Left ventricle myocardium superior (tissue), 1 donor: ENCODE data around the gene PMPCA. TPM values are rescaled to one million over a fixed set of nuclear protein-coding genes. Genes with fewer than 3 reads are reported as not detected.
"Not testable (repeated sequence)": the region's sequence is repeated elsewhere in the genome, so short reads cannot be mapped to it uniquely, and the experiment has no call there.

Source experiments
- ATAC-seq: fragments of 200-7000 bp; cut with Tn5 transposase; one replicate; pipeline ENCODE4 v1.9.1; 2020; ENCODE audit warnings: mild to moderate bottlenecking, moderate library complexity
- DNase-seq: peaks from one replicate; pipeline ENCODE4 v3.0.0-alpha.2; 2020
- intact Hi-C: fragments of 100-400 bp; cut with micrococcal nuclease; formaldehyde crosslinking; loops from one replicate; pipeline ENCODE4 v1.11.0; 2022
- total RNA-seq: library from RNA; stranded (reverse); fragmentation: NEBNext Ultra II Directional; extraction: Animal tissue kit (Norgen Biotek cat#: 25700); gene quantifications from one replicate; pipeline ENCODE4 v1.2.1, GENCODE V29; 2021
- donor health status: DM: no; HTN: yes; CAD: no; lungs with severe emphysema.

PMPCA gene
- total RNA-seq, 1 donor from 2014 or later = 77.8 TPM

DNA sequence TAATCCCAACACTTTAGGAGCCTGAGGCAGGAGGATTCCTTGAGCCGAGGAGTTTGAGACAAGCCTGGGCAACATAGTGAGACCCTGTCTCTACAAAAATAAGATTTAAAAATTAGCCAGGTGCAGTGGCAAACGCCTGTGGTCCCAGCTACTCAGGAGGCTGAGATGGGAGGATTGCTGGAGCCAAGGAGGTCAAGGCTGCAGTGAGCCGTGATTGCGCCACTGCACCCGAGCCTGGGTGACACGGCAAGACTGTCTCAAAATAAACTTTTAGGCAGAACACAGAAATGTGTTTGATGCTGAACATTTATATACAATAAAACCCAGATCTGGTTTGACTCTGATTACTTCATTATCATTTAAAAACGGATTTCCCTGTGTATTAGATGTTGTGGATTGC, 5.0 kb upstream of the PMPCA start:
- DNase-seq (no peak), ATAC-seq (no peak)
- intact Hi-C loops = no loop called here

DNA sequence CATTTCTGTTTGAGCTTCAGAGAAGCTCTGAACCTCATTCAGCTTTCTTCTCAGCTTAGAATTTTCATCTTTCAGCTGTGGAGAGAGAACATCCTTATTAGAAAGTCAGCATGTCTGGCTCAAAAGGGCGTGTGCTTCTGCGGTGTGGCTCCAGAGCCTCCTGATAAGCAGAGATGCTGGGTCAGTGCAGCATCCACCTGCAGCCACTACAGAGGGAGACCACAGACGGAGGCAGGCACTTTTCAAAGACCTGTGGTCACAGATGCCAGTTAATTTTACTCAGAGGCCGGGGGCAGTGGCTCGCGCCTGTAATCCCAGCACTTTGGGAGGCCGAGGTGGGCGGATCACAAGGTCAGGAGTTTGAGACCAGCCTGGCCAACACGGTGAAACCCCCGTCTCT, 4.6 kb upstream of the PMPCA start:
- ATAC-seq, intact Hi-C loops, DNase-seq: not testable (repeated sequence)

DNA sequence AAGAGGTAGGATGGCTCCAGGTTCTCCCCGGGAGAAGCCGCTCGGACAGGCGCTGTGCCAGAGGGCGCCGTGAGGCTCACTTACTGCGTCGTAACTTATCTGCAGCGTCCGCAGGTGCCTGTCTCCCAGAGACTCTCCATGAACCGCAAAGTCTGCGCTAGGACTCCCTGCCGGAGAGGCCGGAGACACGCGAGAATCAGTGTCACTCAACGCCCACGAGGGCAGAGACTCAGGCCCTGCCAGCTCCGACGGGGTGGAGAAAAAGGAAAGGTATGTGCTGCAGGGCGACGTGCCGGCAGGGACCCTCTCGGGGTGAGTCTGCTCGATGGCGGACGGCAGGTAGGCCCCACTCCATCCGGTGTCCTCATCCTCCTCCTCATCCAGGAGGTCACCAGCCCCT, 3.4 kb upstream of the PMPCA start:
- ATAC-seq, DNase-seq, intact Hi-C loops: not testable (repeated sequence)

DNA sequence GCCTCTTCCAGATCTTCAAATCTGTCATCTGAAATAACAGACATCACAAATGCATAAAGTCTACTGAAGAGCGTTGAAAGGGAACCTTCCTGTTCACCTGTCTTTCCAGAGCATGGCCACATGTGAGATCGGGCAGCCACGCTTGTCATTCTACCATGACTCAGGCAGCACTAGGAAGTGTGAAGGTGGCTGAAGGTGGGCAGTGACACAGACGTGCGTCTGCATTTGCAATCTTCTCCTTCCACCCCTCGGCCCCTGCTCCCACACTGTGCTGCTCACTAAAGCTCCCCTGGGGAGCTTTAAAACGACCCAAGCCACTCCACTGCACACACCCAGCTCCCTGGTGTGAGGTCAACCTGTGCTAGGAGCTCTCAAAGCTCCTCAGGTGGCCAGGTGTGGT, 2.5 kb upstream of the PMPCA start:
- ATAC-seq (no peak), DNase-seq (no peak)
- intact Hi-C loops = no loop called here

DNA sequence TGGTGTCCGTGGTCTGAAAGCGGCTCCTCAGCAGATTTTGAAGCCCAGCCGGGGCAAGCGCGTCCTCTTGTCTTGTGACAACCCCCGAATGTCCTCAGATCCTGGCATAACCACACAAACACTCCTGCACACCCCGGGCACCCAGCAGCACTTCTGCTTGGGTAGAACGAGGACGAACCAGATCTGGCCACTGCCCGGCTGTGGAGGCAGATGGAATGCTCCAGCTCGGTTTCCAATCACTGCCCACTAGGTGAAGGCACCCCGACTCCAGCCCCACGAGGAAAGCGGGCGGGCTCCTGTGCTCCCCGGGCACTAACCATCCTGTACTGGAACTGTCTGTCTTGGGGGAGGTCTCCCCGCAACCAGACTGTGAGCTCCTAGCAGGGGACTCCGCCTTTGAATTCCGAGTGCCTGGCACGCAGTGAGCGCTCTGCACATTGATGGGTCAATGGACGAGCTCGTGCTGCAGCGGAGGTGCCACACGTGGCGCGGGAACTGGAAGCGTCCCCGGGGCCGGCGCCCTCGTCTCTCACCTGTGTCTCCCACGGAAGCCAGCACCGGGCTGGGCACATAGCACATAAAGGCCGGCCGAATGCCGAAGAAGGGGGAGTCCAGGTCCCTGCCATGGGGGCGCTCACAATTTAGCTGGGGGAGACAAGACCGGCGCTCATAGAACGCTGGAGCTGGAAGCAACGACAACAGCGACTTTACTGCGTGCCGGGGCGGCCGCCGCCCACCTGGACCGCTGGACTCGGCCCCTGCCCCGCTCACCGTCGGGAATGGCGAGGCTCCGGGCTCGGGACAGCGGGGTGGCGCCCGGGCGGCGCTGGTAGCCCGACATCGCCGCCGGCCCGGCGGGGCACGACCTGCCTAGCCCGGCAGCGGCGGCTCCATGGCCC, 652 bp upstream of the PMPCA start:
- peak; percentile 6 for ATAC-seq
- DNase-seq = no peak
- intact Hi-C loops = no loop called here

DNA sequence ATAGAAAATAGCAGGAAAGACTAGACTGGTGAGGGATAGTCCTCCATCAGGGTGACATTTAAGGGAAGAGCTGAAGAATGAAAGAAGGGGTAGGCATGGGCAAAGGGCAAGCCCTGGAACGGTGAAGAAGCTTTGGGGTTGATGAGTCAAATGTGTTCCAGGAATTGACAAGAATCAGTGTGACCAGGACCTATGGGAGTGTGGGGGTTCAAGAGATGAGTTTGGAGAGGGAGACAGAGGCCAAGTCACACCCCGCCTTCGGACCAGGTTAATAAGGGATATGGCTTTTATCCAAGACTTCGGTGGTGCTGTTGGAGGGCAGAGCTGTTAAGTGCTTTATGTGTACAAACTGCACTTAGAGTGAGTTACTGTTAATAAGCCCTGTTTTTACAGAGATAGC, 920 bp downstream of the PMPCA start:
- no peak for DNase-seq
- no peak for ATAC-seq
- intact Hi-C loops = no loop called here

DNA sequence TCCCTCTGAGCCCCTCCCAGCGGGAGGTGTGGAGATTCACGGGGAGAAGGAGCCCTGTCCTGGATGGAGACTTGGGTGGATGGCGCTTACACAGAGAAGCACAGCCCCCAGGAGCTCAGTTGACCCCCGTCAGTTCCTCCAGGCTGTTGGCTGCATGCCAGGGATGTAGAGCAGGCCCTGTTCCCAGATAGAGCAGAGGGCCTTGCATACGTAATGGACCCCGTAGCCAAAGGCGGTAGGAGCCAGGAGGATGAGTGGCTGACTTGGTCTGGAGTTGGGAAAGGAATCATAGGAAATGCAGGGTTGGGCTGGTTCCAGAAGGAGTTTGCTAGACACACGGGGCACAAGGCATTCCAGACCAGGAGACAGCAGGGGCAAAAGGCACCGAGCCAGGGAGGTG, 2.5 kb downstream of the PMPCA start:
- DNase-seq (no peak), ATAC-seq (no peak)
- intact Hi-C loops = no loop called here

DNA sequence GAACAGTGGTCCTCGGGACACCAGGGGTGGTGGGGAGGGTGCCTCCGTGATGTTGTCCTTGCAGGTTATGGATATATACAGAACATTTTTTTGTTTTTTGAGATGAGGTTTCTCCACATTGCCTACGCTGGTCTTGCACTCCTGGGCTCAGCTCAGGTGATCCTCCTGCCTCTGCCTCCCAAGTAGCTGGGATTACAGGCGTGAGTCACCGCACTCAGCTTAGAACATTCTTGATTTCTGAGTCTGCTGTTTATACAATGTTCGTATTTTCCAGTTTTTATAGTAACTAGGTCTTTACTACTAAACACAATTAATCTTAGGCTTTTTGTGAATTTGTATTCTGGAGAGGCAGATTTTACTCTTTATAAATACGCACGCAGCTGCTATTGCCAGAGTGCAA, 6.0 kb downstream of the PMPCA start:
- ATAC-seq (no peak), DNase-seq (no peak)
- intact Hi-C loops = no loop called here

DNA sequence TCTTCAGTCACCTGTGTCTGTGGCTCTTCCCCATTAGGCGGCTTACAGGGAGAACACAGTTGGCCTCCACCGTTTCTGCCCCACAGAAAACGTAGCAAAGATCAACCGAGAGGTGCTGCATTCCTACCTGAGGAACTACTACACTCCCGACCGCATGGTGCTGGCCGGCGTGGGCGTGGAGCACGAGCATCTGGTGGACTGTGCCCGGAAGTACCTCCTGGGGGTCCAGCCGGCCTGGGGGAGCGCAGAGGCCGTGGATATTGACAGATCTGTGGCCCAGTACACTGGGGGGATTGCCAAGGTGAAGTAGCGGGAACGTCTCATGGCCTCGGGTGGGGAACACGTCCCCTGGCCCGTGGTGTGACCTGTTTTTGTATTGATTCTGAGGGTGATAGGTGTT, 6.5 kb downstream of the PMPCA start:
- DNase-seq = no peak
- intact Hi-C loops = no loop called here
- ATAC-seq = no peak

DNA sequence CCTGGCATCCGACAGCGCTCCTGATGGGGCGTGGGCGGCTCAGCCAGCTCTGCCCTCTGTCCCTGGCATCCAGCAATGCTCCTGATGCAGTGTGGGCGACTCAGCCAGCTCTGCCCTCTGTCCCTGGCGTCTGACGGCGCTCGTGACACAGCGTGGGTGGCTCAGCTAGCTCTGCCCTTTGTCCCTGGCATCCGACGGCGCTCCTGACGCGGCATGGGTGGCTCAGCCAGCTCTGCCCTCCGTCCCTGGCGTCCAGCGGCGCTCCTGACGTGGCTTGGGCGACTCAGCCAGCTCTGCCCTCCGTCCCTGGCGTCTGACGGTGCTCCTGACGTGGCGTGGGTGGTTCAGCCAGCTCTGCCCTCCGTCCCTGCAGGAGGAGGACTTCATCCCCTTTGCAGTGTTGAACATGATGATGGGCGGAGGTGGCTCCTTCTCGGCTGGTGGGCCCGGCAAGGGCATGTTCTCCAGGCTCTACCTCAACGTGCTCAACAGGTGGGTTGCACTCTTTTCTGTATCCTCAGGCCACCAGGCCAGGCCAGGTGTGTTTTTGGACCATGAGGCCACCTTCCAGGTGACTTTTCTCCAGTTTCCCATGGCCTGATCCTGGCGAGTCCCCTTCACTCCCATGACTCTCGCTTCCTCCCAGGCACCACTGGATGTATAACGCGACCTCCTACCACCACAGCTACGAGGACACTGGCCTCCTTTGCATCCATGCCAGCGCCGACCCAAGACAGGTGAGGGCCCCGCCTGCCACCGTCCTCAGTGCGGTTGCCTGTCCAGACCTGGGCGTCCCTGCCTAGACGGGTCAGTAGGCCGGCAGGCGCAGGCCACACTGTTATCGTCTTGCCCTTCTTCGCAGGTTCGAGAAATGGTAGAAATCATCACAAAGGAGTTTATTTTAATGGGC, 8.0 kb downstream of the PMPCA start:
- ATAC-seq (no peak), DNase-seq (no peak)
- intact Hi-C loops = no loop called here

DNA sequence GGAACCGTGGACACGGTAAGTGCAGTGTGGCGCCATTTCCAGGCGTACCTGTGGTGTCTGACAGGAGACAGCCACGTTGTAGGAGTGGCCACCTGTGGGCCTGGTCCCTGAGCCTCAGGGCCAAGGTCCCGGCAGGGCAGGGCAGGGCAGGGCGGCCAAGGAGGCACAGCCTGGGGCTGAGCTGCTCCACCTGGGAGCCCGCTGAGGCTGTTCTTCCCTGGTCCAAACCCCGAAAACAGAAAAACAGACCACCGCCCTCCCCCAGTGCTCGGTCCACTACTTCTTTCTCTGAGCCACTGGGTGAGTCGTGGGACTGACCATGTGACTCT, 8.6 kb downstream of the PMPCA start:
- DNase-seq = no peak
- intact Hi-C loops = no loop called here
- no peak for ATAC-seq

DNA sequence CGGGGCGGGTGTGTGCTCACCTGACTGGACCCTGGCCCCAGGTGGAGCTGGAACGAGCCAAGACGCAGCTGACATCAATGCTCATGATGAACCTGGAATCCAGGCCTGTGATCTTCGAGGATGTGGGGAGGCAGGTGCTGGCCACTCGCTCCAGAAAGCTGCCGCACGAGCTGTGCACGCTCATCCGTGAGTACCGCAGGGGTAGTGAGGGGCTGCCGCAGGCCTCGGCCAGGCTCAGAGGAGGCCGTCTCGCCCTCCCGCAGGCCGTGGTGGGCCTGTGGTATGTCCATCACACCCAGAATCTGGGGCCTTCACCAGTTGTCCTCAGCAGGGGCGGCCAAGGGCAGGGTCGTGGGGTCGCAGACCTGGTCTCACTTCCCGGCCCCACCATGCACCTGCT, 11.3 kb downstream of the PMPCA start:
- ATAC-seq = no peak
- intact Hi-C loops = no loop called here
- no peak for DNase-seq

DNA sequence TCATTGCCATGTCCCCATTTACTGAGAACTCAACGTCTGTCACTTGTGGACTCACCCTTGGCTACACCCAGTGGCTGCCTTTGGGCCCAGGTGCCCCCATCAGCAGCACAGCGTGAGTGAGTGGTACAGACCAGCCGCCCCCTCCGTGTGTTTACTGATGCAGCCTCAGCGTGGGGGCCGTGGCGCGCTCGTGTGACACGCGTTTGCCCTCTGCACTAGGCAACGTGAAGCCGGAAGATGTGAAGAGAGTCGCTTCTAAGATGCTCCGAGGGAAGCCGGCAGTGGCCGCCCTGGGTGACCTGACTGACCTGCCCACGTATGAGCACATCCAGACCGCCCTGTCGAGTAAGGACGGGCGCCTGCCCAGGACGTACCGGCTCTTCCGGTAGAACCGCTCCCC, 12.4 kb downstream of the PMPCA start:
- intact Hi-C loops = no loop called here
- ATAC-seq (no peak), DNase-seq (no peak)

DNA sequence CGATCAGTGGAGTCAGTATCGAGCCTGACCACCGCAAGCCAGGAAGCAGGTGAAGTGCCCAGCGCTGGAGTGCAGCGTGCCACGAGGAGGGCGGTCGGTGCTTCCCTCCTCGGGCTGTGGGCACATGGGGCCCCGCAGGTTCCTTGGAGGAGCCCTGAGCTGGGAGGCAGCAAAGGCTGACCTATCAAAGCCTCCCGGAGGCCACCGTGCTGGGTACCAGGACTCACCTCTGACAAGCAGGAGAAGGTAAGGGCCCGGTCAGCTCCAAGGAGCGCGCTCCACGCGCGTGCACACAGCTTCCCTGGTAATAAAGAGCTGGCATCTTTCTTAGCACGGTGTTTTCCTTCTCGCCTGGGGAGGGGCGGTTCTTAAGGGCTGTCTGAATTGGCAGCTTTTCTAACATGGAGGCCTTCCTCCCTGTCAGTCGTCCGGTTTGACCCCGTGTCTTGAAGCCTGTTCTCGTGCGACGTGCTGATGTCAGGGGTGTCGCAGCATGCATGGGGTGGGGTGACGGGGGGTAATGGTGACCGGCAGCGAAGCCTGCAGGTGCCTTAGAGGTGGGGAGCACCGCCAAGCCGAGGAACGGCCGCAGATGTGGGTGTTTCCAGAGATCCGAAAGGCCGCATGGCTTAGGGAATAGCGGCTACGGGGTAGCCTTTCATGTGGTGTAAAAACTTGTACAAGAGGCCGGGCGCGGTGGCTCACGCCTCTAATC, 13.1 kb downstream of the PMPCA start:
- intact Hi-C loops = no loop called here
- ATAC-seq (no peak), DNase-seq (no peak)

DNA sequence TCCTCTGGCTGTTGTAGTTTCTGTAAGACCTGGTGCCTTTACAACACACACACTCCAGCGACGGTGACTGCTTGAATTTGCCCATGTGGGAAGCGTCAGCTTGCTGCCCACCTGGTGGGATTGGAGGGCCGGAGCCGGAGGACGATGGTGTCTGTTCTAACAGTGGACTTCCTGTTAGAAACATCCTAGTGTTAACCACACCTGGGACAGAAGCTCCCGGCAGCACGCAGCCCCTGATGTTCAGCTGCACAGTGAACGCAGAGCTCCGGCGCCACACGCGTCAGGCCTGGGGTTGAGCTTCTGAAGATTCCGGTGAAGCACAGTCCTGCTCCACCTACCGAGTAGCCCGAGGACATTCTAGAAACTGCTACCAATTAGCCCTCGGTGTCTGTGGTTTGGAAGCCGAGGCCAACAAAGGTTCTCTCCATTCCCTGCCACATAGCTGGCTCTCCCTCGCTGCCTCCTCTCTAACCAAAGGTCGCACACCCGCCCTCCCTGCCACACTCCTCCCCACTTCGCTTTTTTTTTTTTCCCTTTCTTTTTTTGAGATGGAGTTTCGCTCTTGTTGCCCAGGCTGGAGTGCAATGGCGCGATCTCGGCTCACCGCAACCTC, 14.4 kb downstream of the PMPCA start:
- ATAC-seq = no peak
- intact Hi-C loops = no loop called here
- DNase-seq = no peak

DNA sequence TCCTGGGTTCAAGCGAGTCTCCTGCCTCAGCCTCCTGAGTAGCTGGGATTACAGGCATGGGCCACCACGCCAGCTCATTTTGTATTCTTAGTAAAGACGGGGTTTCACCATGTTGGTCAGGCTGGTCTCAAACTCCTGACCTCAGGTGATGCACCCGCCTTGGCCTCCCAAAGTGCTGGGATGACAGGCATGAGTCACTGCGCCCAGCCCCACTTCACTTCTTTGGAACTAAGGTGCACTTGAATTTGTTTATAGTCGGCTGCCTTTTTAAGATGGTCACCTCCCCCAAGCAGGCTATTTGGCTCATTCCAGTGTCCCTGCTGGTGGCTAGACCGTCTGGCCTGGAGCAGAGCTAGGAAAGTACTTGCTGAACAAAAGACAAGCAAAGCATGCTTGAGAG, 14.9 kb downstream of the PMPCA start:
- ATAC-seq, intact Hi-C loops, DNase-seq: not testable (repeated sequence)

DNA sequence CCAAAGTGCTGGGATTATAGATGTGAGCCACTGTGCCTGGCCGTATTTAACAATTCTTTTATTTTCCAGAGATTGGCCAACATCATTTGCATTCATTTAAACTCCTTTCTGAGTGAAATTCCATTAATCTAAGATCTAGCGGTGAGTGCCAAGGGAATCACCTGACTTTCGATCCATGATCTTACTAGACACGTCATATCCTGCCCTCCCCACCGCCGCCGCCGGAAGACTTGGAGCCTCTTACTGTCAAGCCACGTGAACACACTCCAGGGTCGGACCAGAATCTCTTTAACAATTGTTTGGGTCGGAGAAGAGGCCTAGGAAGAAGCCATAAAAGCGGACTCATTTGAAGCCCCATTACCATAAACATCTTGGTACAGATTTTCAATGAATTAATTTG, 16.3 kb downstream of the PMPCA start:
- ATAC-seq = no peak
- DNase-seq = no peak
- intact Hi-C loops = no loop called here

DNA sequence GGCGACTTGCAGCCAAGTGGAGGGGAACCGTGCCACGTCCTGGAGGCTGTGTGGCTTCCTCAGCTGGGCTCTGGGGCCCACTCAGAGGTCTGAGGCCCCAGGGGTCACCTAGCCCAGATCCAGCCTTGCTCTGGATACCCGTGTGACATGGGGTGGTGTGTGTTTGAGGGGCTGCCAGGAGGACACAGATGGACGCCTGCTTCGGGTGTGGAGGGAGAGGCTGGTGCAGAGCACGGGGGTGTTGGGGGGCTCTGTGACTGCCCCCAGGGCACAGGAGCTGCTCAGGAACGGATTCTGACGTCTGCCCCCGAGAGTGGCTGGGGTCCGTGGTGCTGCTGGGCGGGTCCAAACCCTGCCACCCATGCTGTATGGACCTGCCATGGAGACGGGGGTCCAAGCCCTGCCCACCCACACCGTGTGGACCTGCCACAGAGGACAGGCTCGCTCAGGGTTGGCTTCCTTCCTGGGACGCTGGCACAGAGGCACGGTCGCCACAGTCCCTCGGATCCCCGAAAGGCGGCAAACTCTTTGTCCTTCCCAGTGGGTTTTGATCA, 18.7 kb downstream of the PMPCA start:
- intact Hi-C loops = no loop called here
- no peak for DNase-seq

More for the DNA sequence above, 18.7 kb downstream of the PMPCA start:
- ATAC-seq = peak; percentile 12
